GM13977 (cell line): ENCODE measurements around the gene SYCE3.
A peak's percentile ranks its signal among the peaks of the same experiment; 100 is the strongest.

Source experiments
- DNase-seq: peaks from one replicate; pipeline ENCODE4 v3.0.0; 2012; ENCODE audit warnings: low spot score
- in situ Hi-C: fragments of 300-500 bp; cut with MboI; formaldehyde crosslinking; loops from one replicate; pipeline ENCODE4 v1.12.0; 2022; ENCODE audit warnings: low sequenced_read_pairs, low pct_unique_long_range_greater_than_20kb, mixed read lengths, inconsistent platforms; ENCODE audit not compliant: unreplicated experiment
- TF ChIP-seq, protein P1 (sequence below): IDR thresholded peaks from 2 replicates; pipeline ENCODE4 v1.5.1; 2012; ENCODE audit warnings: mild to moderate bottlenecking, control low read depth; ENCODE audit not compliant: insufficient read depth; ENCODE audit errors: extremely low read depth, missing control alignments

SYCE3 gene

GRCh38 chr22:50551160-50551752 is 11.5 kb downstream of the SYCE3 start:
- no peak for DNase-seq
- in situ Hi-C loops = no loop called here
- TF ChIP-seq, protein P1, sequence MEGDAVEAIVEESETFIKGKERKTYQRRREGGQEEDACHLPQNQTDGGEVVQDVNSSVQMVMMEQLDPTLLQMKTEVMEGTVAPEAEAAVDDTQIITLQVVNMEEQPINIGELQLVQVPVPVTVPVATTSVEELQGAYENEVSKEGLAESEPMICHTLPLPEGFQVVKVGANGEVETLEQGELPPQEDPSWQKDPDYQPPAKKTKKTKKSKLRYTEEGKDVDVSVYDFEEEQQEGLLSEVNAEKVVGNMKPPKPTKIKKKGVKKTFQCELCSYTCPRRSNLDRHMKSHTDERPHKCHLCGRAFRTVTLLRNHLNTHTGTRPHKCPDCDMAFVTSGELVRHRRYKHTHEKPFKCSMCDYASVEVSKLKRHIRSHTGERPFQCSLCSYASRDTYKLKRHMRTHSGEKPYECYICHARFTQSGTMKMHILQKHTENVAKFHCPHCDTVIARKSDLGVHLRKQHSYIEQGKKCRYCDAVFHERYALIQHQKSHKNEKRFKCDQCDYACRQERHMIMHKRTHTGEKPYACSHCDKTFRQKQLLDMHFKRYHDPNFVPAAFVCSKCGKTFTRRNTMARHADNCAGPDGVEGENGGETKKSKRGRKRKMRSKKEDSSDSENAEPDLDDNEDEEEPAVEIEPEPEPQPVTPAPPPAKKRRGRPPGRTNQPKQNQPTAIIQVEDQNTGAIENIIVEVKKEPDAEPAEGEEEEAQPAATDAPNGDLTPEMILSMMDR = no peak

- DNase-seq = no peak
- TF ChIP-seq, protein P1 = no peak
- in situ Hi-C loops = no loop called here
Observed at GRCh38 chr22:50550395-50550794, 12.3 kb downstream of the SYCE3 start.

GRCh38 chr22:50548921-50549790 is 13.6 kb downstream of the SYCE3 start:
- TF ChIP-seq, protein P1 = no peak
- no peak for DNase-seq
- in situ Hi-C loops = no loop called here

- DNase-seq = peak; percentile 87
- in situ Hi-C loops = no loop called here
- TF ChIP-seq, protein P1 = peak; percentile 35
Observed at GRCh38 chr22:50548040-50548920, 14.4 kb downstream of the SYCE3 start.

- peak; percentile 54 for DNase-seq
- in situ Hi-C loops = no loop called here
- TF ChIP-seq, protein P1 = no peak
Observed at GRCh38 chr22:50547263-50547985, 15.3 kb downstream of the SYCE3 start.
